Neuronal stem cell (in vitro differentiated cells): Measurements from ENCODE around the gene UNC93A.

Experiments used
- DNase-seq: peaks from one replicate; pipeline ENCODE4 v3.0.0-alpha.2; 2013; ENCODE audit warnings: low spot score
- H2AFZ ChIP-seq: one replicate; pipeline ENCODE4 v1.6.1; 2013; ENCODE audit warnings: mild to moderate bottlenecking, low read length, inconsistent platforms
- H2AK5ac ChIP-seq: 2 replicates; pipeline ENCODE4 v1.6.1; 2013; ENCODE audit warnings: low read depth, mild to moderate bottlenecking, inconsistent platforms, low read length, moderate library complexity, mixed read lengths
- H2BK120ac ChIP-seq: 2 replicates; pipeline ENCODE4 v1.6.1; 2013; ENCODE audit warnings: low read depth, mild to moderate bottlenecking, inconsistent platforms, low read length, moderate library complexity, mixed read lengths
- H2BK12ac ChIP-seq: one replicate; pipeline ENCODE4 v1.6.1; 2013; ENCODE audit warnings: low read length, inconsistent platforms
- H2BK15ac ChIP-seq: 2 replicates; pipeline ENCODE4 v1.6.1; 2013; ENCODE audit warnings: mild to moderate bottlenecking, low read length, inconsistent platforms, mixed read lengths
- H2BK5ac ChIP-seq: one replicate; pipeline ENCODE4 v1.6.1; 2013; ENCODE audit warnings: inconsistent platforms, mild to moderate bottlenecking, low read length, moderate library complexity
- H3K14ac ChIP-seq: one replicate; pipeline ENCODE4 v1.6.1; 2013; ENCODE audit warnings: low read length, inconsistent platforms
- H3K18ac ChIP-seq: 2 replicates; pipeline ENCODE4 v1.6.1; 2013; ENCODE audit warnings: low read length, inconsistent platforms
- H3K23ac ChIP-seq: 2 replicates; pipeline ENCODE4 v1.6.1; 2013; ENCODE audit warnings: low read depth, mild to moderate bottlenecking, mixed read lengths, low read length, inconsistent platforms; ENCODE audit not compliant: poor library complexity
- H3K27ac ChIP-seq: replicated peaks from 3 replicates; pipeline ENCODE4 v1.5.1; 2013; ENCODE audit warnings: low read length, inconsistent platforms
- H3K27me3 ChIP-seq, 3 experiments: 2 replicates each; pipeline ENCODE4 v1.6.1; 2013; ENCODE audit warnings: low read length in 3 of 3, mild to moderate bottlenecking in 2 of 3, inconsistent platforms in 1 of 3, low read depth in 1 of 3, mixed read lengths in 1 of 3, moderate library complexity in 1 of 3; ENCODE audit not compliant: control insufficient read depth in 3 of 3, insufficient read depth in 3 of 3
- H3K36me3 ChIP-seq, 2 donors: replicated peaks in 1 of 2; 2 replicates each; pipeline ENCODE4 v1.6.1; 2013; ENCODE audit warnings: low read length in 2 of 2; ENCODE audit not compliant: control insufficient read depth in 2 of 2, insufficient read depth in 2 of 2
- H3K4ac ChIP-seq: 2 replicates; pipeline ENCODE4 v1.6.1; 2013; ENCODE audit warnings: inconsistent platforms, mild to moderate bottlenecking, low read length, moderate library complexity
- H3K4me1 ChIP-seq, 2 donors: 1 replicate in 1 of 2; 2 replicates in 1 of 2; pipeline ENCODE4 v1.6.1; 2013; ENCODE audit warnings: low read length in 2 of 2, low read depth in 1 of 2; ENCODE audit not compliant: control insufficient read depth in 2 of 2, insufficient read depth in 1 of 2
- H3K4me2 ChIP-seq: one replicate; pipeline ENCODE4 v1.6.1; 2013; ENCODE audit warnings: mild to moderate bottlenecking, low read length, inconsistent platforms; ENCODE audit not compliant: insufficient read depth, poor library complexity, severe bottlenecking
- H3K4me3 ChIP-seq, 2 donors: 2 replicates each; pipeline ENCODE4 v1.5.1; 2013; ENCODE audit warnings: low read length in 2 of 2, mild to moderate bottlenecking in 2 of 2, inconsistent platforms in 1 of 2, moderate library complexity in 1 of 2
- H3K79me1 ChIP-seq: one replicate; pipeline ENCODE4 v1.6.1; 2013; ENCODE audit warnings: low read depth, mild to moderate bottlenecking, inconsistent platforms, low read length, moderate library complexity
- H3K9ac ChIP-seq: one replicate; pipeline ENCODE4 v1.6.1; 2013; ENCODE audit warnings: mild to moderate bottlenecking, low read depth, low read length, inconsistent platforms; ENCODE audit not compliant: poor library complexity
- H3K9me3 ChIP-seq, 2 donors: replicated peaks in 1 of 2; 2 replicates each; pipeline versions ENCODE3 to v1.6.1; 2013; ENCODE audit warnings: low read length in 2 of 2, mild to moderate bottlenecking in 2 of 2, inconsistent platforms in 1 of 2, low read depth in 1 of 2, mixed read lengths in 1 of 2, moderate library complexity in 1 of 2; ENCODE audit not compliant: control insufficient read depth in 2 of 2, insufficient read depth in 1 of 2
- H4K8ac ChIP-seq: one replicate; pipeline ENCODE4 v1.6.1; 2013; ENCODE audit warnings: low read depth, mild to moderate bottlenecking, inconsistent platforms, low read length, moderate library complexity
- H4K91ac ChIP-seq: one replicate; pipeline ENCODE4 v1.6.1; 2013; ENCODE audit warnings: low read length, low read depth, mild to moderate bottlenecking, inconsistent platforms; ENCODE audit not compliant: poor library complexity
- WGBS, 2 donors: extraction: QIAGEN DNeasy Blood & Tissue Kit; methylation state at CpG; one replicate each; pipeline ENCODE4 v1.1.7; 2013; ENCODE audit warnings: missing lambda C conversion rate in 2 of 2, mixed read lengths in 1 of 2; ENCODE audit not compliant: insufficient read length in 2 of 2, insufficient replicate concordance in 1 of 2; ENCODE audit errors: extremely low coverage in 2 of 2; 5-methylcytosine and 5-hydroxymethylcytosine counted together

The UNC93A gene

GRCh38 chr6:167300902-167301777, 10.0 kb downstream of the UNC93A start:
- no peak for DNase-seq
- peaks cover 3 to 6% of the 10 kb centered on the region in 2 donors for H3K4me1 ChIP-seq
- H3K23ac ChIP-seq = no peak overlapping the region
- no peak overlapping the region for H2BK15ac ChIP-seq
- H2AK5ac ChIP-seq = no peak overlapping the region
- H2BK5ac ChIP-seq = no peak overlapping the region
- H3K4ac ChIP-seq = no peak overlapping the region
- no peak overlapping the region for H3K18ac ChIP-seq
- no CpG with 5 or more reads among the region's 9 CpGs for WGBS, 2 donors
- H3K9ac ChIP-seq = no peak overlapping the region
- no peak overlapping the region for H4K91ac ChIP-seq
- H3K36me3 ChIP-seq = no peaks in the 10 kb centered on the region
- peak overlapping the region; percentile 56 for H2AFZ ChIP-seq
- H3K79me1 ChIP-seq = no peaks in the 10 kb centered on the region
- H3K9me3 ChIP-seq = peaks cover 0 to 4% of the 10 kb centered on the region in 2 donors
- H3K27me3 ChIP-seq = peaks cover 0 to 11% (median 0%) of the 10 kb centered on the region in 3 experiments
- H3K14ac ChIP-seq = no peak overlapping the region
- no peak overlapping the region for H3K4me3 ChIP-seq
- H4K8ac ChIP-seq = no peak overlapping the region
- H2BK12ac ChIP-seq = no peak overlapping the region
- H3K4me2 ChIP-seq = no peak overlapping the region
- no peak overlapping the region for H3K27ac ChIP-seq
- H2BK120ac ChIP-seq = no peak overlapping the region

GRCh38 chr6:167302074-167302473, 11.0 kb downstream of the UNC93A start:
- no peak overlapping the region for H3K4me3 ChIP-seq
- H3K14ac ChIP-seq = no peak overlapping the region
- no peaks in the 10 kb centered on the region for H3K36me3 ChIP-seq
- no peak overlapping the region for H3K27ac ChIP-seq
- no peak for DNase-seq
- no peak overlapping the region for H3K23ac ChIP-seq
- no peak overlapping the region for H2BK12ac ChIP-seq
- no peak overlapping the region for H2BK5ac ChIP-seq
- no peak overlapping the region for H3K4me2 ChIP-seq
- H2AFZ ChIP-seq = no peak overlapping the region
- H2BK120ac ChIP-seq = no peak overlapping the region
- peaks cover 5 to 6% of the 10 kb centered on the region in 2 donors for H3K4me1 ChIP-seq
- H4K91ac ChIP-seq = no peak overlapping the region
- no peaks in the 10 kb centered on the region for H3K79me1 ChIP-seq
- H3K27me3 ChIP-seq = peaks cover 0 to 11% (median 0%) of the 10 kb centered on the region in 3 experiments
- H2AK5ac ChIP-seq = no peak overlapping the region
- no peak overlapping the region for H3K18ac ChIP-seq
- H2BK15ac ChIP-seq = no peak overlapping the region
- no CpG with 5 or more reads among the region's 9 CpGs for WGBS, 2 donors
- H3K9ac ChIP-seq = no peak overlapping the region
- H3K4ac ChIP-seq = no peak overlapping the region
- peaks cover 0 to 2% of the 10 kb centered on the region in 2 donors for H3K9me3 ChIP-seq
- H4K8ac ChIP-seq = no peak overlapping the region

GRCh38 chr6:167302796-167303195, 11.7 kb downstream of the UNC93A start:
- Histone ChIP-seq H3K18ac (no peak overlapping the region), H2BK5ac (no peak overlapping the region), H3K4ac (no peak overlapping the region), H2BK12ac (no peak overlapping the region), H3K4me3 (no peak overlapping the region), H2AFZ (no peak overlapping the region), H3K27me3 (peaks cover 0 to 11% (median 0%) of the 10 kb centered on the region in 3 experiments), H3K36me3 (no peaks in the 10 kb centered on the region), H3K9me3 (peaks cover 0 to 1% of the 10 kb centered on the region in 2 donors), H2BK120ac (no peak overlapping the region), H3K27ac (no peak overlapping the region), H3K79me1 (no peaks in the 10 kb centered on the region), H3K4me1 (peaks cover 5 to 6% of the 10 kb centered on the region in 2 donors), H2BK15ac (no peak overlapping the region), H3K23ac (no peak overlapping the region), H3K14ac (no peak overlapping the region), H2AK5ac (no peak overlapping the region), H4K8ac (no peak overlapping the region), H3K9ac (no peak overlapping the region), H4K91ac (no peak overlapping the region), H3K4me2 (no peak overlapping the region)
- DNase-seq = no peak
- no CpG with 5 or more reads among the region's 13 CpGs for WGBS, 2 donors
